PC-9 (cell line): Measurements from ENCODE around the gene HOXA9. TPM values are rescaled to one million over a fixed set of nuclear protein-coding genes. Genes with fewer than 3 reads are reported as not detected.

Experiments
- BruUV-seq: library from RNA; stranded (reverse); fragments of 400-500 nt; replicated peaks from 2 replicates; lab custom pipeline; 2021; lab: Mats Ljungman, UMichigan
- CTCF ChIA-PET: fragments of 300-600 bp; sonication (Branson Sonifier 250); formaldehyde crosslinking; loops from one replicate; lab custom pipeline; 2022; ENCODE audit warnings: antibody characterized with exemption; lab: Charles Lee
- POLR2A ChIA-PET: fragments of 300-600 bp; sonication (Branson Sonifier 250); formaldehyde crosslinking; loops from one replicate; lab custom pipeline; 2022; ENCODE audit warnings: antibody characterized with exemption; ENCODE audit not compliant: unreplicated experiment; lab: Charles Lee
- DNase-seq, 2 experiments: peaks; one replicate each; pipeline versions ENCODE4 v3.0.0 to v3.0.0-alpha.2; 2015 to 2022; ENCODE audit warnings: mixed read lengths in 1 of 2
- H2AFZ ChIP-seq: fragments of 200-600 bp; sonication (generic); 2 replicates; pipeline ENCODE4 v1.8.1; 2017; ENCODE audit warnings: antibody characterized with exemption
- H3F3A ChIP-seq: fragments of 200-600 bp; sonication (generic); 2 replicates; pipeline ENCODE4 v1.8.1; 2017; ENCODE audit warnings: antibody characterized with exemption, mild to moderate bottlenecking, low read depth; ENCODE audit not compliant: insufficient read depth
- H3K27ac ChIP-seq: fragments of 200-600 bp; sonication (generic); 2 replicates; pipeline ENCODE4 v1.6.1; 2016; ENCODE audit warnings: mixed run types
- H3K27me3 ChIP-seq: fragments of 200-600 bp; sonication (generic); 2 replicates; pipeline ENCODE4 v1.6.1; 2016; ENCODE audit warnings: low read depth, mixed run types; ENCODE audit not compliant: insufficient read depth
- H3K36me3 ChIP-seq: fragments of 200-600 bp; sonication (generic); 2 replicates; pipeline ENCODE4 v1.6.1; 2016; ENCODE audit warnings: low read depth, mixed run types
- H3K4me1 ChIP-seq: fragments of 200-600 bp; sonication (generic); replicated peaks from 2 replicates; pipeline ENCODE4 v1.6.1; 2016; ENCODE audit warnings: mixed run types; ENCODE audit not compliant: insufficient read depth
- H3K4me2 ChIP-seq: fragments of 200-600 bp; sonication (generic); 2 replicates; pipeline ENCODE4 v1.6.1; 2017; ENCODE audit warnings: mixed run types
- H3K4me3 ChIP-seq: fragments of 200-600 bp; sonication (generic); 2 replicates; pipeline ENCODE4 v1.6.1; 2016; ENCODE audit warnings: mixed run types
- H3K79me2 ChIP-seq: fragments of 200-600 bp; sonication (generic); 2 replicates; pipeline ENCODE4 v1.6.1; 2017; ENCODE audit warnings: low read depth, mixed run types
- H3K9me2 ChIP-seq: fragments of 200-600 bp; sonication (generic); 2 replicates; pipeline ENCODE4 v1.8.1; 2017; ENCODE audit warnings: mild to moderate bottlenecking; ENCODE audit not compliant: insufficient read depth
- H3K9me3 ChIP-seq: fragments of 200-600 bp; sonication (generic); 2 replicates; pipeline ENCODE4 v1.8.1; 2016; ENCODE audit warnings: low read depth; ENCODE audit not compliant: insufficient read depth
- H4K20me1 ChIP-seq: fragments of 200-600 bp; sonication (generic); 2 replicates; pipeline ENCODE4 v1.8.1; 2017; ENCODE audit not compliant: insufficient read depth
- EZH2 ChIP-seq: fragments of 200-600 bp; sonication (generic); IDR thresholded peaks from 2 replicates; pipeline ENCODE4 v1.8.0; 2017; ENCODE audit warnings: antibody characterized with exemption, low read depth
- intact Hi-C: fragments of 100-400 bp; cut with micrococcal nuclease; formaldehyde crosslinking; loops from one replicate; pipeline ENCODE4 v1.10.0; 2022; ENCODE audit not compliant: unreplicated experiment
- total RNA-seq: library from RNA; stranded (reverse); gene quantifications from 2 replicates; pipeline ENCODE4 v1.2.3, GENCODE V29; 2021
- TF ChIP-seq, protein P1 (sequence below): fragments of 200-600 bp; sonication (generic); conservative IDR thresholded peaks from 2 replicates; pipeline ENCODE4 v1.6.1; 2017; ENCODE audit warnings: mixed run types, antibody characterized with exemption, mild to moderate bottlenecking, moderate library complexity

Gene HOXA9
- total RNA-seq, 1 experiment from 2014 or later: 2.5 TPM

DNA sequence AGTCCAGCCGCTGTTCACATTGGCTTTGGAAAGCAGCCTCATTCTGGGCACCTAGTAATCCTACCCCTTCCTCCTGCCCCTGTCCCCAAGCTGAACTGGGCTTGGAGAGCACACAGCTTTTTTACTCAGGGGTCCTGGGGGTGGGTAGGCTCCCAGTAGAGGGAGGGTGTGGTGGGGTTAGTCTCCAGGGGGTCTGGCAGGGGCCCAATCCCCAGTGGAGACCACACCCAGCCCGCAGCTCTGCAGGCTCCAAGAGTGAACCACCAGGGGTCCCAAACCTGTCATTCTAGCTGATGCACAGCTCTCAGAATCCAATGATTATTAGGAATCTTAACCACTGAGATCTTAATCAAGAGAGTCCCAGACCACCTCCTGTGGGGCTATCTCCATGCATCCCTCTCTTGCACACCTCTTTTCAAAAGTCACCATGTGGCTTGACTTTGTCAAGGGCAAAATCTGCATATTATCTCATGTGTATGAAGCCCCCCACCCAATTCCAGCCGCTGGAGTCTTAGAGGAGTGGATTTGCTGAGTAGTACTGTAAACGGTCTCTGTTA is 17.0 kb upstream of the HOXA9 start:
- ChIA-PET CTCF (interaction anchor here (0.6 kb wide), 1 partner anchor 1253 kb away, joined by 3 read pairs; no protein-coding TSS in a partner anchor), POLR2A (no interaction called here)
- Histone ChIP-seq H3F3A (peaks cover 36% of the 10 kb centered on the region), H3K79me2 (no peaks in the 10 kb centered on the region), H3K4me1 (peaks cover 12% of the 10 kb centered on the region), H3K9me3 (no peaks in the 10 kb centered on the region), H4K20me1 (no peaks in the 10 kb centered on the region), H2AFZ (no peak overlapping the region), H3K4me3 (no peak overlapping the region), H3K27ac (no peak overlapping the region), H3K9me2 (no peaks in the 10 kb centered on the region), H3K4me2 (no peak overlapping the region), H3K27me3 (no peaks in the 10 kb centered on the region), H3K36me3 (no peaks in the 10 kb centered on the region)
- no peak for TF ChIP-seq EZH2
- TF ChIP-seq, protein P1, sequence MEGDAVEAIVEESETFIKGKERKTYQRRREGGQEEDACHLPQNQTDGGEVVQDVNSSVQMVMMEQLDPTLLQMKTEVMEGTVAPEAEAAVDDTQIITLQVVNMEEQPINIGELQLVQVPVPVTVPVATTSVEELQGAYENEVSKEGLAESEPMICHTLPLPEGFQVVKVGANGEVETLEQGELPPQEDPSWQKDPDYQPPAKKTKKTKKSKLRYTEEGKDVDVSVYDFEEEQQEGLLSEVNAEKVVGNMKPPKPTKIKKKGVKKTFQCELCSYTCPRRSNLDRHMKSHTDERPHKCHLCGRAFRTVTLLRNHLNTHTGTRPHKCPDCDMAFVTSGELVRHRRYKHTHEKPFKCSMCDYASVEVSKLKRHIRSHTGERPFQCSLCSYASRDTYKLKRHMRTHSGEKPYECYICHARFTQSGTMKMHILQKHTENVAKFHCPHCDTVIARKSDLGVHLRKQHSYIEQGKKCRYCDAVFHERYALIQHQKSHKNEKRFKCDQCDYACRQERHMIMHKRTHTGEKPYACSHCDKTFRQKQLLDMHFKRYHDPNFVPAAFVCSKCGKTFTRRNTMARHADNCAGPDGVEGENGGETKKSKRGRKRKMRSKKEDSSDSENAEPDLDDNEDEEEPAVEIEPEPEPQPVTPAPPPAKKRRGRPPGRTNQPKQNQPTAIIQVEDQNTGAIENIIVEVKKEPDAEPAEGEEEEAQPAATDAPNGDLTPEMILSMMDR: no peak
- no peak for DNase-seq
- BruUV-seq: no TSS peak
- intact Hi-C loops: loop anchor here (5.0 kb wide), 1 partner anchor 1290 kb away; no protein-coding TSS in a partner anchor

DNA sequence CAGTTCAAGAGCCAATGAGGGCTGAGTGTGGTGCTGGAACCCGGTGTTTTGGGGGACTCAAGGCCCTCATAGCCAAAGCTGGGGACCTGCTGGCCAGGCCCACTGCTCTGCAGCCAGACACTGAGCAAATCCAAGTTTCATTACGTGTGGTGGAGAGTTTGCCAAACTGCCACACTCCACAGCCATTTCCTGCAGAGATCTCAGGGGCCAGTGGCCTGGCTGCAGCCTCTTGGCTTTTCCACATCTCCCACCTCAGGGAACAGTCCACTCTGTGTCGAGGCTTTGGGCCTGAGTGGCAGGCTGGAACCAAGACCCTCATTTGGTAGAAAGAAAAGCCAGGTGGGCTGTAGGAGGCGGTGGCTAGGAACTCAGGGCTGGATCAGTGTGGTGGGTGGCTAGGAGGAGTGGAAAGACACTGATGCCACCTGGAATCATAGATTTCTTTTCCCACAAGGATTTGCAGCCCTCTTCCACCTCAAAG is 16.5 kb upstream of the HOXA9 start:
- ChIA-PET CTCF (interaction anchor here (0.6 kb wide), 1 partner anchor 1253 kb away, joined by 3 read pairs; no protein-coding TSS in a partner anchor), POLR2A (no interaction called here)
- H3K36me3 ChIP-seq: no peaks in the 10 kb centered on the region
- H3K27me3 ChIP-seq: no peaks in the 10 kb centered on the region
- TF ChIP-seq, protein P1: no peak
- no peak for TF ChIP-seq EZH2
- H3F3A ChIP-seq: peaks cover 31% of the 10 kb centered on the region
- no peaks in the 10 kb centered on the region for H3K9me2 ChIP-seq
- intact Hi-C loops: loop anchor here (5.0 kb wide), 1 partner anchor 1290 kb away; no protein-coding TSS in a partner anchor
- no peak overlapping the region for H3K27ac ChIP-seq
- no peak overlapping the region for H3K4me2 ChIP-seq
- H2AFZ ChIP-seq: no peak overlapping the region
- no peaks in the 10 kb centered on the region for H3K79me2 ChIP-seq
- BruUV-seq: no TSS peak
- H3K4me1 ChIP-seq: peaks cover 12% of the 10 kb centered on the region
- H3K9me3 ChIP-seq: no peaks in the 10 kb centered on the region
- DNase-seq: no peak
- no peak overlapping the region for H3K4me3 ChIP-seq
- H4K20me1 ChIP-seq: no peaks in the 10 kb centered on the region

DNA sequence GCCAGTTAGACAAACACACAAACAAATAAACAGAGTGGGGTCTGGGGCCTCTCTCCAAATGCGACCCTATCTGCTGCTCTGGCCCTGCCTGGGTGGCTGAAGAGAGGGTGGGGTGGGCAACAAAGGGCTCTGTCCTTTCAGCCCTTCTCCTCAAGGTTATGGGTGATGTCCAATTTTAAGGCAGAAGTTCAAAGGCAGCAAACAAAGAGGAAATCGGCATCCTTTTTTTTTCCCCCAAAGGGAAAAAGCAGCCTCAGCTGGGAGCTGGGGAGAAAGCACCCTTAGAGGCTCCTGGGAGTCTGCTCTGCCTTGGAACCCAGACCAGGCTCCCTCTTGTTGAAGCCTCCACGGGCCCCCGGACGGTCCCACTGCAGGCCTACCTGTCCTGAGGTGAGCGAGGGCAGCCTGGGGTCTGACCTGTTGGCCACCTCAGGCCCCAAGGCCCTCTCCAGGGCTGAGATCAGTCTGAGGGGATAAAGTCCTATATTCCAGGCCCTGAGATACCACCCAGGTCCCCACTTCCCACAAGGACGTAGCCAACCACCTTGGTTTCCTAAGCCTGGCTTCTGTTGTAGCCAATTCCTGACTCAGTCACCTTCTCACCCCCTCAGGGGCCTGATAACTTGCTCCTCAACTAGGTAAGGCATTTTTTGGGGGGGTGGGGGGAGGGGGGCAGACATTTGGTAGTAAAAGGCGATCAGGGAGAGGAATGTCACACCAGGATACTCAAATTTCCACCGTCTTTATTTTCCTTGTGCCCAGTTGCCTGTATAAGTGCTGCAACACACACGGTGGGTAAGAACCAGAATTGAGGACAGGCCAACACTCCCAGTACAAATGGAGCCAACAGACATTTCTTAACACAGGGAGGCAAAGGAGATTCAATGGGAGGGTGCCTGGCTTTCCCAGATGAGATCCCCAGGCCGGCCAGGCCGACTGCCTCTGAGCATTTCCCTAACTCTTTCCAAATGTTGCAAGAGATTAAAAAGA is 15.4 kb upstream of the HOXA9 start:
- Histone ChIP-seq H3K4me1 (peaks cover 12% of the 10 kb centered on the region), H3K79me2 (no peaks in the 10 kb centered on the region), H3K9me3 (no peaks in the 10 kb centered on the region), H3K27ac (no peak overlapping the region), H3K9me2 (no peaks in the 10 kb centered on the region), H2AFZ (no peak overlapping the region), H3K4me3 (no peak overlapping the region), H3K27me3 (no peaks in the 10 kb centered on the region), H3K4me2 (no peak overlapping the region), H4K20me1 (no peaks in the 10 kb centered on the region), H3F3A (peaks cover 20% of the 10 kb centered on the region), H3K36me3 (no peaks in the 10 kb centered on the region)
- ChIA-PET POLR2A (no interaction called here), CTCF (interaction anchor here (1.1 kb wide), 1 partner anchor 20 kb away, joined by 12 read pairs; no protein-coding TSS in a partner anchor)
- DNase-seq: no peak
- intact Hi-C loops: loop anchor here (5.0 kb wide), 1 partner anchor 1288 kb away; no protein-coding TSS in a partner anchor
- no peak for TF ChIP-seq EZH2
- TF ChIP-seq, protein P1: no peak
- BruUV-seq: no TSS peak
